GM19099 (cell line): ENCODE results near the gene KDM4B.

Experiments
- POLR2A ChIP-seq: IDR thresholded peaks from 3 replicates; pipeline ENCODE4 v1.6.1; 2011; ENCODE audit warnings: low read depth; ENCODE audit not compliant: insufficient read length; ENCODE audit errors: extremely low read depth

The KDM4B gene

DNA sequence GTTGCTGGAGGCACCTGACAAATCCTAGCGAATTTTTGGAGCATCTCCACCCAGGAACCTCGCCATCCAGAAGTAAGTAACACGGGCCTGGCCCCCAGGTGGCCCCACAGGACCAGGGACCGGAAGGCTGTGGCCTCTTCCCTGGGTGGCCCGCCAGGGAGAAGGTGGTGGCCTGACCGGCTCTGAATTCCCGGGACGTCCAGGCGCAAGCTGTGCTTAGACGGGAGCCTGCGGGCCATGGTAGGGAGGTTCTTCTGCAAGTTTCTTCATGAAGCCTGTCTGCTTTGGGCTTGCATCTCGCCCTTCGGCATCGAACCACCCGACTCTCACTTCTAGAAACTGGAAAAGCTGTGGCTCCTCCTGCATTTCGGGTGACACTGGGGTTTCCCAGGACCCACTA, 47.4 kb downstream of the KDM4B start:
- TF ChIP-seq POLR2A: no peak

DNA sequence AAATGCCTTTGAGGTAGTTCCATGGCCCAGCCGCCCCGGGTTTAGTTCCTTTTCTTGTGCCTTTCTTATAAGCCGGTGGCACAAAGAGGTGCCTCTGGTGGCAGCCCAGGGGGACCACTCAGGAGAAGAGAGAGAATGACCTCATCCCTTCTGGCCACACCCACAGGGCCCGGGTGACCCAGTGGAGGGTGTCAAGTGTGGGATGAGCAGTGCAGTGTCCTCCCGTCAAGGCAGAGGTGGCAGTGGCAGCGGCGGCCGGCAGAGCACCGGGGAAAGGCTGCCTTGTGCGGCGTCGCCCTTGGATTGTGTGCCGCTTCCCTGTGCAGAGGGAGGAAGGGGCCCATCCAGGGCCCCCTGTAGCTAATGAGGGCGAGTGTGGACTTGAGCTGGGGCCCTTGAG, 47.9 kb downstream of the KDM4B start:
- TF ChIP-seq POLR2A: no peak

DNA sequence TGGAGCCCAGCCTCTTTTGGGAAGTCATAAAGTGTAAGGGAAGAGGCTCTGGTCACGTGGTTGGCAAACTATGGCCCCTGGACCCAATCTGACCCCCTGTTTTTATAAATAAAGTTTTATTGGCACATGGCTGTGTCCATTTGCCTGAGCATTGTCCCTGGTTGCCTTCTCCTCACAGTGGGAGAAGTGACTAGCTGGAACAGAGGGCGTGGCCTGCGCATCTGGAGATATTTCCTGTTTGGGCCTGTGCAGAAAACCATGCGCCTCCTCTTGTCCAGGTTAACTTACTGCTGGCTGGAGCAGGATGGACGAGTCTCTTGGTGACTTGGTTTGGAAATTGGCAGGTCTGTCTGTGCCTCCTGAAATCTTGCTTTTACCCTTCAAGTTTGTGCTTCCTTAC, 48.3 kb downstream of the KDM4B start:
- no peak for TF ChIP-seq POLR2A

DNA sequence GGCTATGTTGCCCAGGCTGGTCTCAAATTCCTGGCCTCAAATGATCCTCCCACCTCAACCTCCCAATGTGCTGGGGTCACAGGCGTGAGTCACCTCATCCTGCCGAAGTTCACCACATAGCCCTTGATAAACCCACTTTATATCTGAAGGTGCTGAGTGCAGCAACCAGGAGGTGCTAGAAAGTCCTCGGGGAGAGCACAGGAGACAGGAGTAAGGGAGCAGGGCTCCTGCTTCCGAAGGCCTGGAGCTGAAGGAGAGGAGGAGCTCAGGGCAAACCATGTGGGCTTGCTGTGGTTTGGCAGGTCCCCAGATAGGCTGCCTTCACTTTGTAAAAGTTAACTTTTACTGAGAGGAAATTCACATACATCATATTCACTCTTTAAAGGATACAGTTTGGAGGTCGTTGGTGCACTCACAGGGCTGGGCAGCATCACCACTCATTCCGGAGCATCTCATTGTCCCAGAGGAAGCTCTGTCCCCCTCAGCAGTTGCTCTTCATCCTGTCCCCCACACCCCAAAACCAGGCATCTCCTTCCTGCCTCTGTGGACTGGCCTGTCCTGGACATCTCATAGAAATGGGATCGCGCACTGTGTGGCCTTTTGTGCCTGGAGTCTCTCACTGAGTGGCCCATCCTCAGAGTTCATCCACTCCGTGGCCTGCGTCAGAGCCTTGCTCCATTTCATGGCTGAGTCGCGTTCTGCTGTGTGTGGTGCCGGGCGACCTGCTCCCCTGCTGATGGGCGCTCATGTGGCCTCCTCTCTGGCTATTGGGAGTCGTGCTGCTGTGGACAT, 49.5 kb downstream of the KDM4B start:
- no peak for TF ChIP-seq POLR2A

DNA sequence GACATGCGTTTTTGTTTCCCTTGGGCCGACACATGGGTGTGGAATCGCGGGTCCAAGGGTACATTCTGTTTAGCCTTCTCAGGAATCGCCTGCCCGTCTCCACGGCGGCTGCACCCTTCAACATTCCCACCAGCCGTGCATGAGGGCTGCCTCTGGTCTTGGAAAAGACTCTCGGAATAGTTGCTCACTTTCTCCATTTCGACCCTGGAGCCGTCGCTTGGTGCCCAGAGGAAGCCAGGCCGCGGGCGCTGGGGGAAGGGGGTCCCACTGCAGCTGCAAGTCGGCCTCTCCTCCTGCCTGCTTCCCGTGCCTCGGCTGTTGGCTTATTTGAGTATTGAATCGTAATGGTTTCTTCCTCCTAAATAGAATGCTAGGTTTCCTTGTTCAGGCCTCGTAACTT, 51.5 kb downstream of the KDM4B start:
- no peak for TF ChIP-seq POLR2A

DNA sequence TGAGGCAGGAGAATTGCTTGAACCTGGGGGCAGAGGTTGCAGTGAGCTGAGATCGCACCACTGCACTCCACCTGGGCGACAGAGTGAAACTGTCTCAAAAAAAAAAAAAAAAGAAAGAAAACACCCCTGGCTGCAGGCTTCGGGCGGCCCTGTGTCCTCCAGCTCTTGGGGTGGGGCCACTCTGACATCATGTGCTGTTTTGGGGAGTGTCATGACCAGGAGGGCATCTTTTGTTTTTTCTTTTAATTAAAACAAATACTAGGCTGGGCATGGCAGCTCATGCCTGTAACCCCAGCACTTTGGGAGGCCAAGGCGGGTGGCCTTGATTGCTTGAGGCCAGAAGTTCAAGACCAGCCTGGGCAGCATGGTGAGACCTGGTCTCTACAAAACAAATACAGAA, 52.1 kb downstream of the KDM4B start:
- TF ChIP-seq POLR2A: no peak

DNA sequence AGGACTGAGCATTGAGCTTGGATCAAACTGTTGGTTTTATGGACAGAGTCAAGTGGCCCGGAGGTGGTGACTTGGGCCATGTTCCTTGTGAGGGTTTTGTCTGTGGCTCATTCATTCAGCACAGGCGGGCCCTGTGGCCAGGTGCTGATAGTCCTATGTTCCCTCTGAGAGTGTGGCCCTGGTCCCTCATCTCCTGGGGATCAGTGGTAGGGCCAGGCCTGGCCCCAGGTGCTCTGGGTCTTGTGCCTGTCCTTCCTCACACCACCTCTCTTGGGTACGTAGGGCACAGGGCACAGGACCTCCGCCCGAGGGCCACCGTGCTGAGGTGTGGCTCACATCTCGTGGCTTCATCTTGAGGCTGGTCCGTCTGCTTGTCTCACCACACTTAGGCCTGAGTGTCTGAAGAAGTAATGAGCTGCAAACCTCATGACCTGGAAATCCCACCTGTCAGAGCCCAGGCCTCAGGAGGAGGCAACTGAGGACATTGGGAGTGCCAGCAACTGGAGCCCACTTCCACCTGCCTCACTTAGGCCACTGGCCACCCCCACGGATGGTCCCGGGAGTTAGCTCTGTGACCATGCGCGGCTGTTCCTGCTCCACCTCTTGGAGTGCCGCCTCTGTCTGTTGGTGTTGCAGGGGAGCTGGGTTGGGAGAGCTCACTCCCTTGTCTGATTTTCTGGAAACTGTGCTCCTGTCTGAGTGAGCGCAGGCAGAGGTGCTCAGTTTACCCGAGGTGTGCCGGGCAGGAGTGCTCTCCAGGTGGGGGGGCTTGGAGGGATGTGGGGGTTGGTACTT, 53.4 kb downstream of the KDM4B start:
- no peak for TF ChIP-seq POLR2A

DNA sequence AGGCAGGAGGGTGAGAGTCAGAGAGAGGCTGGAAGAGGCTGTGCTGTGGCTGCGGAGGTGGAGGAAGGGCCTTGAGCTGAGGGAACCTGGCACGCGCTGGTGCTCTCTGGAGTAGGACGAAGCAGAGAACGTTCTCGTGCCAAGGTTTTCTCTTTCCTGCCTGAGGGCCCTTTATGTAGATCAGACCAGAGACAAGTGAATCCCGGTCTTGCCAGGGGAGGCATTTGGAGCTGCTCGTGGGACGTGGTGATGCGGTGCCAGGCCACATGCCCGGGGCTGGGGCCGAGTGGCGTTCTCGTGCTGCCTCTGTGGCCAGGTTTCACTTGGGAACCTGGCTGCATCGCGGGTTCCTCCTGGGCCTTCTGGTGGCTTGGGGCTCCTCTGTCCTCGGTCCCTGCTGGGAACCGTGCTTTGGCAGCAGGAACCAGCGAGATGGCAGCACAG, 54.2 kb downstream of the KDM4B start:
- no peak for TF ChIP-seq POLR2A

DNA sequence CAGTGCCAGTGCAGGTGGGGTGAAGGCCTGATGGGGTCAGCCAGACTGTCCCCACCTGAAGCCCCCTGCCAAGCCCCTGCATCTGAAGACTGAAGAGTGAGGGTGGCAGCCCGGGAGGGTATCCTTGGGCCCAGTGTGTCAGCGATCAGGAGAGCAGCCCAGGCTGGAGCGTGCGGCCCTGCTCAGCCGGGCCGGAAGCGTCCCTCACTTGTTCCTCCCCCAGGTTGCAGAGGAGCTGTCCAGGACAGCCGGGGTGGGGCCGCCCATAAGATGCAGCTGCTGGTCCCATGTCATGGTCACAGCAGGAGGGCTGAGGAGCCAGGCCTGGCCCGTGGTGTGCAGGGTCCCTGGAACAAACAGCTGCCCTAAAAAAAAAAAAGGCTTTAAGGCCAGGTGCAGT, 55.4 kb downstream of the KDM4B start:
- TF ChIP-seq POLR2A: no peak

DNA sequence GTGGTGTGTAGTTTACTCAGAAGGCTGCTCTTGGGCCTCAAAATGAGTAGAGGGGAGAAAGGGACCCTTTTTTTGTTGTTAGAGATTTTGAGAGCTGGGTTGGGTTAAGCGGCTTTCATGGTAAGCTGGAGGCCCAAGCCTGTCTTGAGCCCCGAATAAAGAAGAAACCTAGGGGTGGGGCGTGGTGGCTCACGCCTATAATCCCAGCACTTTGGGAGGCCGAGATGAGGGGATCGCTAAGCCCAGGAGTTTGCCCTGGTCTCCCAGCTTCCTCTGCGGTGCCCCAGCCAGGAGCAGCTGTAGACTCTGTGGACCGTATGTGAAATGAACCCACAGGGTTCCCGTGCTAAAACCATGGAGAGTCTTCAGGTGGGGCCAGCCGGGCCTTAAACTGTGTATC, 56.1 kb downstream of the KDM4B start:
- TF ChIP-seq POLR2A: no peak

DNA sequence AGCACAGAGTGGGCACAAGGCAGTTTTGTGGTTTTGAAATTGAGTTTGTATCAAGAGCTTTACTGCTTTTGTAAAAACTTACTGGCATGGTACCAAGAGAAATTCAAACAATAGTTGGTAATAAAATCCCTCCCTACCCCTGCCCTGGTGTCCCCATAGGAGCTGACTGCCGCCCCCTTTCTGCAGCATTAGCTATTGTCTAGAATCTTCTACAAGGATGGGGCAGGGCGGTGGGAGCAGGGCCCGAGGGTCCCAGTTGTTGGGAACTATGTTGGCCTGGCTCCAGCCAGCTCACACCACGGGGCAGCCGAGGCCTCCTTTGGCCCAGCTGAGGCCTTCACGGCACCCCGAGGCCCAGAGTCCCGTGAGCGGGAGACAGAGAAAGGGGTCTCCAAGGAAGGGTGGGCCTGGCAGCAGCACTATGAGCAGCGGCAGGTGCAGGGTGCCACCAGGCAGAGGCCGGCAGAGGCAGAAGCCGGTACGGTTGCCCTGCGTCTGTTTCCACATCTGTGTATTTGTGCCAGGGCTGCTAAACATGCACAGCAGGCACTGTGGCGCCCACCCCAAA, 57.9 kb downstream of the KDM4B start:
- TF ChIP-seq POLR2A: no peak

DNA sequence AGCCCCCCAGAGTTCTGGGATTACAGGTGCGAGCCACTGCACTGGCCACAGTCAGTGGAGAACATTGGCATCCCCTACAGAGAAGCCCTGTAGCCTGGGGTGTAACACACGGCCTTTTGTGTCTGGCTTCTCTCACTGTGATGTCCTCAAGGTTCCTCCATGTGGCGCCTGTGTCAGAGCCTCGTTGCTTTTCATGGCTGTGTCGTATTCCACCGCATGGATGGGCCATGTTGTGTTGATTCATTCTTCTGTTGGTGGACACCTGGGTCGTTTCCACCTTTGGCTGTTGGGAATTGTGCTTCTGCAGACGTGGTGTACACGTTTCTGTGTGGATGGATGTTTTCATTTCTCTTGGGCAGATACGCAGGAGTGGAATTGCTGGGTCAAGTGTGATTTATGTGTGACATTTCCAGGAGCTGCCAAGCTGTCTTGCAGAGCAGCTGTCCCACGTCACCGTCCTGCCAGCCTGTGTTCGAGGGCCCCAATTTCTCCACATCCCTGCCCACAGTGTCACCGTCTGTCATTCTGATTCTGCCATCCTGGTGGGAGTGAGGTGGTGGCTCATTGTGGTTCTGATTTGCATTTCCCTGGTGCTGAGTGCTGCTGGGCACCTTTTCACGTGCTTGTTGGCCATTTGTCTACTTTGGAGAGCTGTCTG, 59.4 kb downstream of the KDM4B start:
- TF ChIP-seq POLR2A: no peak

DNA sequence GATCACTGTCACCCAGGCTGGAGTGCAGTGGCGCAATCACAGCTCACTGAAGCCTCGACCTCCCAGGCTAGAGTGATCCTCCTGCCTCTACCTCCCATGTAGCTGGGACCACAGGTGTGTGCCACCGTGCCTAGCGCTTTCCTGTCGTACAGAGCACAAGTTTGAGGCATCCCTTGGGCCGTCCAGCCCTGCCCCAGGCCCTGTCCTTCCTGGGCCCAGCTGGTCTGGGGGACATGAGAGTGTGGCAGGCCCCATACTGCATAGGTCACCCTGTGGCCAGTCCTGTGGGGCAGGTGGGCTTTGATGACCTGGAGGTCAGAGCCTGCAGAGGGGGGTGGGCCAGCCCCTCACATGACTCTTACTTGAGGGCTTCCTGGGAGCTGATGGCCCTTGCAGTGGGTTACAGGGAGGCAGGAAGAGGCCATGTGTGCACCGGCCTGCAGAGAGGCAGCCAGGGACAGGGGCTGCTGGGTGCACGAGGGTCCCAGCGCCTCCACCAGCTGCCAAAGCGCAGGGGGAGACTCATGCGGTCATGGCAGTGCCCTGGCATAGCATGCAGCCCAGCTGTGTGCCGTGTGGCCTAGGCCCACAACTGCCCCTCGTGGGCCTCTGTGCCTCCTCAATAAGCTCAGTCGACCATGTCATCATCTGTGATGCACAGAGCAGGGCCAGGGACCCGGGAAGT, 61.4 kb downstream of the KDM4B start:
- no peak for TF ChIP-seq POLR2A

DNA sequence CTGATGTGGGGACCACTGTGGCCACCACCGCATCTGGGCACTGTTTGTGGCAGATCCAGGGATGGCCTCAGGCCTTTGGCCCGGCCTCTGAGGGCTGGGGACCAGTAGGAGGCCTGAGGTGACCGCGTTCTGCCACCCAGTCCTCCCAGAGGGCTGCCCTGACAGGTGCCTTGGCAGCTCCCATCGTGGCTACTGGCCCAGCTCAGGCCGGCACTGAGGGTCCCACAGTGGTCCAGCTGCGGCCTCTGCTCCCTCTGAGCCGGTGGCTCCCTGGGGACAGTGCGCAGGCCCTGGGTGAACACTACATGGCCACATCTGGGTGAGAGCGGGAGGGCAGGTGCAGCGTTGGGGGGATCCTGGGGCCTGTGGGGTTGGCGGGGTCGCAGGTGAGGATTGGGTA, 61.9 kb downstream of the KDM4B start:
- TF ChIP-seq POLR2A: no peak
